Loucy (cell line): Measurements from ENCODE around the gene NOTCH1.

Experiments used
- EZH2phosphoT487 ChIP-seq: fragments of 200-600 bp; IDR thresholded peaks from 2 replicates; pipeline ENCODE4 v1.6.1; 2018; ENCODE audit warnings: antibody characterized with exemption, mild to moderate bottlenecking, moderate library complexity, borderline replicate concordance
- TF ChIP-seq, protein P1 (sequence below): fragments of 200-600 bp; sonication (generic); conservative IDR thresholded peaks from 2 replicates; pipeline ENCODE4 v1.5.1; 2014; ENCODE audit warnings: mild to moderate bottlenecking, antibody characterized with exemption, low read length

DNA sequence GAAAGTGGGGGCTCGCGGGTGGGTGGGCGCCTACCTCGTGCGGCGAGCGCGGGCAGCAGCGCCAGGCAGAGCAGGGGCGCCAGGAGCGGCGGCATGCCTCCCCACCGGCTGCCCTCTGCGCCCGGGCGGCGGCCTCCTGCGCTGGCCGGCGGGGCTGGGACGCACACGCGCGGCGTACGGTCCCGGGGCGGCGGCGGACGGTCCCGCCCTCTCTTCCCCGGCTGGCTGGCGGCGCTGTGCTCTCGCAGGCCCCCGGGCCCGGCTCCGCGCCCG, 220 bp downstream of the NOTCH1 start:
- TF ChIP-seq, protein P1, sequence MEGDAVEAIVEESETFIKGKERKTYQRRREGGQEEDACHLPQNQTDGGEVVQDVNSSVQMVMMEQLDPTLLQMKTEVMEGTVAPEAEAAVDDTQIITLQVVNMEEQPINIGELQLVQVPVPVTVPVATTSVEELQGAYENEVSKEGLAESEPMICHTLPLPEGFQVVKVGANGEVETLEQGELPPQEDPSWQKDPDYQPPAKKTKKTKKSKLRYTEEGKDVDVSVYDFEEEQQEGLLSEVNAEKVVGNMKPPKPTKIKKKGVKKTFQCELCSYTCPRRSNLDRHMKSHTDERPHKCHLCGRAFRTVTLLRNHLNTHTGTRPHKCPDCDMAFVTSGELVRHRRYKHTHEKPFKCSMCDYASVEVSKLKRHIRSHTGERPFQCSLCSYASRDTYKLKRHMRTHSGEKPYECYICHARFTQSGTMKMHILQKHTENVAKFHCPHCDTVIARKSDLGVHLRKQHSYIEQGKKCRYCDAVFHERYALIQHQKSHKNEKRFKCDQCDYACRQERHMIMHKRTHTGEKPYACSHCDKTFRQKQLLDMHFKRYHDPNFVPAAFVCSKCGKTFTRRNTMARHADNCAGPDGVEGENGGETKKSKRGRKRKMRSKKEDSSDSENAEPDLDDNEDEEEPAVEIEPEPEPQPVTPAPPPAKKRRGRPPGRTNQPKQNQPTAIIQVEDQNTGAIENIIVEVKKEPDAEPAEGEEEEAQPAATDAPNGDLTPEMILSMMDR: no peak
- TF ChIP-seq EZH2phosphoT487: no peak
